ENCODE measurements around the gene KRTAP4-16.

DNA sequence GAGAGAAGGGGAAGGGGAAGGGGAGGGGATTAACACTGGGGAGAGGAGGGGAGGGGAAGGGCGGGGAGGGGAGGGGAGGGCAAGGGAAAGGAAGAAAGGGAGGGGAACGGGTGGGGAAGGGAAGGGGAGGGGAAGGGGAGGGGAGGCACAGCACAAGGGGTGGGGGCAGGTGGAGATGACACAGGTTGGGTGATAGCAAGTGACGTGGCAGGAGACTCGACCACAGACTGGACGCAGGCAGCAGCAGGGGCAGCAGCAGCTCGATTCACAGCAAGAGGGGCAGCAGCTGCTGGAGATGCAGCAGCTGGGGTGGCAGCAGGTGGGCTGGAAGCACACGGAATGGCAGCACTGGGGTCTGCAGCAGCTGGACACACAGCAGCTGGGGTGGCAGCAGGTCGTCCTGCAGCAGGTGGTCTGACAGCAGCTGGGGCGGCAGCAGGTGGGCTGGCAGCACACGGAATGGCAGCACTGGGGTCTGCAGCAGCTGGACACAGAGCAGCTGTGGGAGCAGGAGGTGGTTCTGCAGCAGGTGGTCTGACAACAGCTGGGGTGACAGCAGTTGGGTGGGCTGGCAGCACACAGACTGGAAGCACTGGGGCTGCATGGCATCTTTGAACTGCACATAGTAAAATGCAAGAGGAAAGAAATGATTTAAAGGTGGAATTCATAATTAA is at the start of gene KRTAP4-16:
- TF ChIP-seq CTCF (IDR thresholded peaks at IDR 0.05): no peak
- TF ChIP-seq POLR2A (IDR thresholded peaks at IDR 0.05): no peak

All from uterus (tissue), 2 donors.